HG03097 (cell line): Measurements from ENCODE around the gene SLC8B1.
A peak's percentile ranks its signal among the peaks of the same experiment; 100 is the strongest.

Source experiments
- ATAC-seq: cut with Tn5 transposase; IDR thresholded peaks from one replicate; pipeline ENCODE4 v1.9.1; 2021; ENCODE audit not compliant: unreplicated experiment, low FRiP score

Gene SLC8B1

DNA sequence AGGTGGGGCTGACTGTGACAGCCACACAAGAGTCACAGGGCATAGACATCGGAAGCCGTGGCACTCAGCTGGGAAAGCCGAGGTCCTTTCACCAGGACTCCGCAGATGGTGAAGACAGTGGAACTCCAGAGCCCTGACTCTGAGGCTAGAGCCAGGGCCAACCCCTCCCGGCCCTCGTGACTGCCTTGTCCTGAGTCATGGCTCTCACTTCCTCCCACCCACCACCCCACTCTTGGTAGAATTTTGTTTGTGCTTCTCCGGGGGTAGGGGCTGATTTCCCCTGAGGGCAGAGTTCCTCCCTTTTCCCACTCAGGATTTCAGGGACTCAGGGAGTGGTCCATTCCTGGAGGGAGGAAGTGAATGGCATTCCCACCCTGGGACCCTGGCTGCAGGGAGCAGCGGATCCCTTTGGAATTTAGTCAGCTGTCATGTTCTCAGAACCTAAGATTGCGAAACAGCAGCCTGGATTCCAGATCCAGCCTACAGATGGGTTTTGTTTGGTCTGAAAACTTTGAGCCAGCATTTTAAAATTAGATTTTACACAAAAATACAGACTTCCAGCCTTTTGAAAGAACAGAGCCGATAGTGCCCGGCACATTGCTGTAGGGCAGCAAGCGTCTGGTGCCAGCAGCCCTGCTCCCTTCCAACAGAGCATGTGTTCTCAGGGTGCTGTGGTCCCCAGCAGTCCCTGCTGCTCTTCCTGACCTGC is 62.9 kb downstream of the SLC8B1 start:
- no peak for ATAC-seq

DNA sequence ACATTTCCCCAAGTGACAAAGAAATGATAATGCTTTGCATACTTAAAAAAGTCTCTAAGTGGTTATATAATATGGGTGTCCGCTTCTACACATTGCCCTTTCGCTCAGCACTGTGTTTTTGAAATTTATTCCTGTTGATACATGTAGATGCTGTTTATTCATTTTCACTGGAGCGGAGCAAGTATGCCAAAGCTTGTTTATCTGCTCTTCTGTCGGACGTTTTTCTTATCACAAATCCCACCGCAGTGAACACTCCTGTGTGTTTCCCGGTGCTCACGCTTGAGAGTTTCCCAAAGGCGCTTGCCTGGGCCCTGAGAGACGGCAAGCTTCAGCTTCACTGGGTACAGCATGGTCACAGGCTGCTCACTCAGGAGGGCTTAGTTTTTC is 63.5 kb downstream of the SLC8B1 start:
- no peak for ATAC-seq

DNA sequence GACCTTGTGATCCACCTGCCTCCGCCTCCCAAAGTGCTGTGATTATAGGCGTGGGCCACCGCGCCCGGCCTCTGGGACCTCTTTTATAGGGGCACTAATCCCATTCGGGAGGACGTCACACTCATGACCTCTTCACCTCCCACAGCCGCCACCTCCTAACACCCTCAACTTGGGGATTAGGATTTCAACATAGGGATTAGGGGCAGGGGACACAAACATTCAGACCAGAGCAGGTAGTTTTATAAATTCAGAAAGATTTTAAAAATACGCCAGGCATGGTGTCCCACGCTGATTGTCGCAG is 64.2 kb downstream of the SLC8B1 start:
- ATAC-seq = no peak

DNA sequence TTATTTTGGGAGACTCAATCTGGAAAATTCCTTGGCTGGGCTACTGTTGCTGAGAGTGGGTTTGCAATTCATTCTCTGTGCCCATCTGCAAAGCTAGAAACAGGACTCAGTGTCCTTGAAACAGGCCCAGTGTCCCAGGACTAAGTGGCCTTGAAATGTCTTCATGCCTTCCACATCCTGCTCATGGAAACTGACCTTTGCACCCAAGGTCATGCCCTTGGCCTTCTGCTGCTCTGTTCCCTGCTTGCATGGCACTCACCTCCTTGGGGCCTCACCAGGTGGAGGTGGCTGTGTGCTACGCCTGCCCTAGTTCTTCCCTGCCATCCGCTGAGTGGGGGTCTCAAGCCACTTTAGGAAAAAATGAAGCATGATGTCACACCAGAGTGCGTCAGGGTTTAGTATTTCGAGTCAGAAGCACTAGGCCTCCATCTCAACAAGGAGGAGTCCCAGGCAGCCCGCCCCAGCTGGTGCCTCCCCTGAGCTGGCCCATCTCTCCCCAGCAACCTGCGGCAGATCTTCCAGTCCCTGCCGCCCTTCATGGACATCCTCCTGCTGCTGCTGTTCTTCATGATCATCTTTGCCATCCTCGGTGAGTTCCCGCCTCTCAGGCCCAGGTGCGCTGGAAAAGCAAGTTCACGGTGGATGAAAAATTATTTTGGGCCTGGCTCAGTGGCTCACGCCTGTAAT is 65.5 kb downstream of the SLC8B1 start:
- ATAC-seq = no peak

DNA sequence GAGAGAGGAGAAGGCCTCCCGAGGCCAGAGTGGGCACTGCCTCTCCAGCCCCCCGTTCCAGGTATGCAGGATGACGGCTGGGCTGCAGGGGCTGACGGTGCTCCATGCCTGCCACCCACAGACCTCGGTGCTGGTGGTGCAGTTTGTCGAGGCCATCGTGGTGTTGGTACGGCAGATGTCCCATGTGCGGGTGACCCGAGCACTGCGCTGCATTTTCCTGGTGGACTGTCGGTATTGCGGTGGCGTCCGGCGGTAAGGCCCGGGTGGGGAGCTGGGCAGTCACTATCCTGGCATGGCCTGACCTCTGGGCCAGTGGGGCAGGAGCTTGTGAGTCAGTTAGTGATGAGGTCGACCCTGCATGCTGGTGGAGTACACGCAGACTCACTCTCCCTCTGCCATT is 66.3 kb downstream of the SLC8B1 start:
- ATAC-seq = no peak

DNA sequence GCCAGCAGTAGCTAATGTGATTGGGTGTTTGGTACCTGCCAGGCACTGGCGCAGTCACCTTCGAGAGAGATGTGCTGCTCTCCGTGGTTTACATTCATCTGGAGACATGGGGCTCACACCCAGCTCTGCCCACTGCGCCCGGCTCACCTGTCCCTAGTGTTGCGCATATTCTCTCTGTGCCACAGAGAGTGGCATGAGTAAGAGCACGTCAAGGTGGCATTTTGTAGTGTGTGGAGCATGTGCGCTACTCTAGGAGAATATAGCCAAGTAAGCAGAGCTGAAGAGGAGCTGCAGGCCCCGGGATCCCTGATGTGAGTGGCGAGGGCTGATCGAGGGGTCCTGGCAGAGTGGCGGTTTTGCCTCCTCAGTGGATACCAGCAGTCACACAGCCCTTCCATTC is 66.8 kb downstream of the SLC8B1 start:
- no peak for ATAC-seq

DNA sequence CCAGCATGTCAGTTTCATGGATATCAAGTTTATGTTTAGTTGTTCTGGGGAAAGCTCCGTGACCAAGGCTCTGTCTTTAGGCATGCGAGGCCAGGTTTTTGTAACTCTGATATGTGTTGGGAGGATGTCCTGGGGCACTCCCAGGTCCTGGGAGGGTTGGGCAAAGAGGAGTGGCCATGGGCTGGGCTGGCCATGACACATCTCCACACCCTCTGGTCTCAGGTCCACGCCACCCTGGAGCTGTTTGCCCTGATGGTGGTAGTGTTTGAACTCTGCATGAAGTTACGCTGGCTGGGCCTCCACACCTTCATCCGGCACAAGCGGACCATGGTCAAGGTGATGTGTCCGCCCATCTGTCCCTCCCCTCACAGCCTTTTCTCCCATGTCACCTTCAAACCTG is 67.3 kb downstream of the SLC8B1 start:
- ATAC-seq = no peak

DNA sequence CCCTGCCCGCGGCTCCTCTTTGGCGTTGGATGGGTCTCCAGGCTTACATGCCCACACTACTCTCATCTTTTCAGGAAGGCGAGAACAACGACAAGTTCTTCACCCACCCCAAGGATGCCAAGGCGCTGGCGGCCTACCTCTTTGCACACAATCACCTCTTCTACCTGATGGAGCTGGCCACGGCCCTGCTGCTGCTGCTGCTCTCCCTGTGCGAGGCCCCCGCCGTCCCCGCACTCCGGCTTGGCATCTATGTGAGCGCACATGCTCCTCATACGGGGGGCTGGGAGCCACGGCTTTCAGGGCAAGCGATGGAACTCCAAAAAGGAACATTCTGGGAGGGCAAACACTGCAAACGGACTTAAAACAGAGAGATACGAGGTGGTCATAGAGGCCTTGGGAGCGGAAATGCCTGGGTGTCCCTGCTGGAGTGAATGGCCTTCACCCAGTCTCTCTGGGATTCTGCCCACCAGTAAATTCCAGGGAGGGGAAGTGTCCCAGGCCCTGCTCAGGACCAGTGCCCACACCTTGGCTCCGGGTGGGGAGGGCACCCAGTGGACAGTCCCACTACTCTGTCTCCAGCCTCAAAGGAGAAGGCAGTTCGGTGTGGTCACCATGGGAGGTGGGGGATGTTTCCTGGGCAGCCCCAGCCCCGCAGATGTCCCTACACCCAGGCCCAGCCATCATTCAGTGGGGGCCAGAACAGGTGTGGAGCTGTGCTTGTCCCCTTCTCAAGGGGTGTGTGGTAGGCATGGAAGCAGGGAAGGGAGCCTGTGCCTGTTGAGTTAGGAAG is 68.6 kb downstream of the SLC8B1 start:
- no peak for ATAC-seq

DNA sequence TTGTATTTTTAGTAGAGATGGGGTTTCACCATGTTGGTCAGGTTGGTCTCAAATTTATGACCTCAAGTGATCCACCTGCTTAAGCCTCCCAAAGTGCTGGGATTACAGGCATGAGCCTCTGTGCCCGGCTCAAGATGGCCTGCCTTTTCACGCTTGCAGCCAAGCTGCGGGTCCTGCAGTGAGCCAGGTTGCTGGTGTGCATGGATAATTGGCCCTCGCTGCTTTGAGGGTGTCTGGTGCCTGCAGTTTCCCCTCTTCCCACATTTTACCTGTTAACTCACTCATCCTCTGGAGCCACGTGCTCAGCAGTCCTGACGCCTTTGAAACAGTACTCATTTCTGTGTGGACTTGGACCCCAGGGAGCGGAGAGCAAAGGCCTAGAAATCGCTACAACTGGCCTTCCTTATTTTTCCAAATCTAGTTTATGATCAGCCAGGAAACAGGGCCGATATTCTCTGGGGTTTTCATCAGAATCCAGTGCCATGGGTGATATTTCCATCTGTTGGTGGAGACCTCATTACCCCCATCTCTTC is 71.4 kb downstream of the SLC8B1 start:
- no peak for ATAC-seq

DNA sequence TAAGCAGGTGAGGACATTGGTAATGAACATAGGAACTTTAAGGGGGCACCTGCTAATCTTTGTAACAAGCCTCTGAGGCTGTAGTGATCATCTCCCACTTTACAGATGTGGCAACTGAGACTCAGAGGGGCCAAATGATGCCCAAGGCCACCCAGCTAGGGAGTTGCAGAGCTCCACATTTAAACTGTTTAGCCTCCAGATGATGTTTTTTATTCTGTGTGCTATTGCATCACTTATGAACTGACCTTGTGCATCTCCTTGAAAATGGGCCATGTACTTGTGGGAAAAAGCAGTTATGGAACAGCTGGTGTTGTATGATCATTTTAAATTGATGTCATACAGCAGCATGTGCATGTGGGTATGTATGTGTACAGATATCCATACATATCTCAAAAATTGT is 72.2 kb downstream of the SLC8B1 start:
- ATAC-seq = no peak

DNA sequence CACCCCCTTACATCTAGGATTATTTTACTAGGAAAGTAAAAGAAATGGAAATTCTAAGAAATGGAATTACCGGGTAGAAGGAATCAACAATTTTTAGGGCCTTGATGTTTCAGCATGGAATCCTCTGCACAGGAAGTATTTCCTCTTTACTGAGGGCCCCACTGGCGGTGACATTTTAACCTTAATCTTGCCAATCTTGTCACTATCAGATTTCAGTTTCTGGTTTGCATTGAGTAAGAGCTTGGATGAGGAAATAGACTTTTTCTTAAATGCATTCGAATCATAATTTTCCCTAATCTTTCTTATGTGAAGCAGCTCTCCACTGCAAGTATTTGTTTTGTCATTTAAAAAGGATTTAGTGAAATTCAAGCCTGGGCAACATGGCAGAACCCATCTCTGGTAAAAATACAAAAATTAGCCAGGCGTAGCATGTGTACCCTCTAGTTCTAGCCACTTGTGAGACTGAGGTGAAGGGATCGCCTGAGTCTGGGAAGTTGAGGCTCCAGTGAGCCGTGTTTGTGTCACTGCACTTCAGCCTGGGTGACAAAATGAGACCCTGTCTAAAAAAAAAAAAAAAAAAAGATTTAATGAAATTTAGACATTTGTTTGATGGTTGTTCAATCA is 73.0 kb downstream of the SLC8B1 start:
- ATAC-seq = peak; percentile 46

DNA sequence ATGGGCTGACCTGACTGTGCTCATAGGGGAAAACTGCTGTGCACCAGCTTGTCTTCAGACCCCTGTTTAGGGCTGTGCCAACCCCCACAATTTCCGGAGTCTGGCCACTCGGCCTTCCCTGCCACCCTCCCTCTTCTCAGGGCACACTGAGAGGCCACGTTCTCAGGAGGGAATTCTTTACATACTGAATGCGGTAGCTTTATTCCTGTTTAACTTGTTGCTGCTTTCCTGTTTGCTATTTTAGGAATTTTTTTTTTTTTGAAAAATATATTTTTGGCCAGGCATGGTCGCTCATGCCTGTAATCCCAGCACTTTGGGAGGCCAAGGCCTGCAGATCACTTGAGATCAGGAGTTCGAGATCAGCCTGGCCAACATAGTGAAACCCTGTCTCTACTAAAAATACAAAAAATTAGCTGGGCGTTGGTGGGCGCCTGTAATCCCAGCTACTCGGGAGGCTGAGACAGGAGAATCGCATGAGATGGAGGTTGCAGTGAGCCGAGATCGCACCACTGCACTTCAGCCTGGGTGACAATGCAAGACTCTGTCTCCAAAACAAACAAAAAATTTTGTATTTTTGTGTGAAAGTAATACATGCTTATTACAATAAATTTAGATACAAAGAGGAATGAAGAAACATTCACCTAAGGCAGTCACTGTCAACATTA is 74.1 kb downstream of the SLC8B1 start:
- no peak for ATAC-seq

DNA sequence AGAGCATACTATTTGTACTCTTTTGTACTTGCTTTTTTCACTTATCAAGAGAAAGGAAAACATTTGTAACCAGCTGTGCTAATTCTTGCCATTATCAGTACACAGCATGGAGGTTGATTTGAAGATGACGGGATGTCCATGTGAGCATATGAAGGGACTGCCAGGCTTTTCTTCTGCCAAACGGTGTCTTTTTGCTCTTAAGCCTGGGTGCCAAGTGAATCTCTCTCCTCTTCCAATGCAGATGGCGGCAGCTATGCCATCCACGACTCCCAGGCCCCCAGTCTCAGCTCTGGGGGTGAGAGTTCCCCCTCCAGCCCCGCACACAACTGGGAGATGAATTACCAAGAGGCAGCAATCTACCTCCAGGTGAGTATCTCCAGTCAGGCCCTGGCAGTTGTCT is 74.8 kb downstream of the SLC8B1 start:
- ATAC-seq = no peak

DNA sequence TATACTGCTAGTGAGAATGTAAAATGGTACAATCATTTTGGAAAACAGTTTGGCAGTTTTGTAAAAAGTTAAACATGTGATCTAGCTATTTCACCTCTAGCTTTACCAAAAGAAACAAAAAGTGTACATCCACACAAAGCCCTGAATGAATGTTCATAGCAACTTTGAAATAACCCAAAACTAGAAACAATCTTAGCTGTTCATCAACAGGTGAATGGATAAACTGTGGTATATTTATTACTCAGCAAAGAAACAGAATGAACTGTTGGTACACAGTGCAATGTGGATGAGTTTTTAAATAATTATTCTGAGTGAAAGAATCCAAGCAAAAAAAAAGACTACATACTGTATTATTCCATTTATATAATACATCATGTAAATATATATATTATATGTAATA is 77.3 kb downstream of the SLC8B1 start:
- no peak for ATAC-seq

DNA sequence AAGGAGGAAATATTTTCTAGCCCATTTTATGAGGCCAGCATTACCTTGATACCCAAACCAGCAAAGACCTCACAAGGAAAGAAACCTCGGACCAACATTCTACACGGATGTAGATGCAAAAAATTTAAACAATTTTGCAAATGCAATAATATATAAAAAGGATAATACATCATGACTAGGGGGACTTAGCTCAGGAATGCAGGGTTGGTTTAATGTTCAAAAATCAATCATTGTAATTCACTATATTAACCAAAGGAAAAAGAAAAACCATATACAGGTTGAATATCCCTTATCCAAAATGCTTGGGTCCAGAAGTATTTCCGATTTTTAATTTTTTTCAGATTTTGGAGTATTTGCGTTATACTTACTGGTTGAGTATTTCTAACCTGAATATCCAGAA is 80.6 kb downstream of the SLC8B1 start:
- ATAC-seq = no peak

DNA sequence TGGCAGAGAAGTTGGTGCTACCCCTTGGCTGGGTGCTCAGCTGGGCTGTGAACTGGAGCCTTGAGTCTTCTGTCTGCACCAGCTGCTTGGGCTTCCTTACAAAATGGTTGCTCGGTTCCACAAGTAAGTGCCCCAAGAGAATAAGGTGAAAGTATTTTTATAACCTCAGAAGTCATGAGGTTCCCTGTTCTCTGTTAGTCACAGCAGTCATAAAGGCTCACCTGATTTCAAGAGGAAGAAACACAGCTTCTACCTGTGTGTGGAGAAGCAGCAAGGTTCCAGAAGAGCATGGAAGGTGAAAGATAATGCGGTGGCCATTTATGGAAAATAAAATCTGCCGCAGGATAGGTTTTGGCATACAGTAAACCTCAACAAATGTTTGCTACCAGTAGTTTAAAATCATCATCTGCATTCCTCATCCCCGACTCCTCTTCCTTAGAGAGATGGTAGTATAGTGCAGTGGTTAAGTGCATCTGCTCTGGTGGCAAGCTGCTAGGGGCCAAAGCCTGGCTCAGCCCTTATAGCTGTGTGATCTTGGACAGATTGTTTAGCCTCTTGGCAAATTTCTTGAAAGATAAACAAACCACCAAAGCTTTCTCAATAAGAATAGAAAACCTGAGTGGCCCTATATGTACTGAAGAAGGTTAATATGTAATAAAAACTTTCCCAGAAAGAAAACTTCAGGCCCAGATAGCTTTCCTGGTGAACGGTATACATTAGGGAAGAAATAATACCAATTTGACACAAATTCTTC is 81.2 kb downstream of the SLC8B1 start:
- no peak for ATAC-seq

DNA sequence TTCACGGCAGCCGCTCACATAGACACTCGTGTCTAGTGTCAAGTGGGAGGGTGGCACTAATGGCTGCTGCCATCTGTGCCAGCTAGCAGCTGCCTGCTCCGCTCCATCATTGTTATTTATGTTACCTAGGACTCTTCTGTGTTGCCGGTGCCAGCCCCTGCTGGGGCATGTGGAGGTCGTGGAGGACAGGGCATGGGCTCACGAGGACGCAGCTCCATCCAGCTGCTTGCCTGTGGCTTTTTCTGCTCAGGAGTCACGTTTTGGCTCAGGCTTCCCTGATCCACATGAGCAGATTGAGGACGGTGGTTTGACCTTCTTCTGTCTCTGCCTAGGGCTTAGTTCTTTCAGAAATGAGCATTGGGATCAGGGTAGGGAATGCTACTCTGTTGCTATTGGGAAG is 82.4 kb downstream of the SLC8B1 start:
- ATAC-seq = no peak

DNA sequence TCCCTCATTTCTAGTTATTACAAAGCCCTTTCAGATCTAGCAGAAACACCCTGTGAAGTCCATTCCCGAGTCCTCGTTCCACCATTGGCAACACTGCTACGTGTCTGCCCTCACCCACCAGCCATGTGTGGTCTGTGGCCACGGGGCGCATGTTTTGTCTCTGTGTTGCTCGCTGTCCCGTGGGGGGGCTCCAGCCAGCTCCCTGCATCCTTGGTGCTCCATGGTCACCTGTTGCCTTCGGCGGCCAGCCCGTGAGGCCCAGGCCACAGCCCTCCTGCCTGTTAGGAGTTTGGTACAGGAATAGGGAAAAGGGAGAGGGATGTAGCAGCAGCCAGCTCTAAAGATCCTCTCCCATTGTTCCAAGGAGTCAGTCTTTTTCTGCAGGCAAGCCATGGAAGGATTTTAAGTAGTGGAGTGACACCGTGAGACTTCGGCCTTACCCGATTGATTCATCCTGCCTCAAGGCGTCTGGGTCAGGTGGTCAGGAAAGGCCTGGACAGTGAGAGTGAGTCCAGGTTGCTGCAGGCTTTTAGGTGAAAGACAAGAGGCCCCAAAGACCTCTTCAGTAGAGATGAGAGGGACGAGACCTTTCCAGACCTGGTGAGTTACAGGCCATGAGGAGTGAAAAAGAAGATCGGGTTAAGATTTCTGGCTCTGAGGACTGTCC is 83.4 kb downstream of the SLC8B1 start:
- ATAC-seq = no peak

DNA sequence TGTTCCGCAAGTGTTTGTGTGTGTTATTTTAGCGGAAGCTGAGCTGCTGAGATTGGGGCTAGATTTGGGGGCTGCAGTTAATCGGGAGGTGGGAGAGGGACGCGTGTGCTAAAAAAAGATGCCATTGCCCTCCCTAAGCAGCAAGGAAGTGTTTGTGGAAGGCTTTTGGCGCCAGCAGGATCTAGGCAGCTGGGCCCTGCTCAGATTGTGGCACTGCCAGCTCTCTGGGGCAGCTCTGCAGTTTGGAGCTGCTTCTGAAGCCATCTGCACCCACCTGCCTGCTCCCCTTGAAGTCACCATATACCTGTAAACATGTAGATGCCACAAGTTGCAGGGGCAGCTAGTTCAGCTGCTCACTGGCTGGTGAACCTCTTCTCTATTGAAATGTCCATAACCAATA is 84.9 kb downstream of the SLC8B1 start:
- no peak for ATAC-seq

DNA sequence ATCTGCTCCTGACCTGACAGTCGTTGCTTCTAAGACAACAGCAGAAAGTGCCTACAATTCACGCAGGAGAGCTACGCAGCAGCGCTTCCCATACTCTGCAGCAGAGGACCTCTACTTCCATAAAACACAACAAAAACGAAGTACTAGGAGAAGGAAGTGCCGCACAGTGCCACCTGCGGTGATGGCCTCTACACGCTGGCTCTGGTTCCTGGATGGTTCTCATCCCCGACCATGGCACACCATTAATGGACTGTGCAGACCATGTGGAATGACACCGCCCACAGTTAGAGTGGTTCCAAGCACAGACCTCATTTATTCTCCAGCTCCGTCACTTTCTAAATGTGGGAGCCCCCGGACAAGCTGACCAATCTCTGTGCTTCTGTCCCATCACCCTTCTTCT is 85.4 kb downstream of the SLC8B1 start:
- ATAC-seq = no peak
